CD4-positive, alpha-beta memory T cell (primary cell): ENCODE data around the gene SHLD1. TPM values are rescaled to one million over a fixed set of nuclear protein-coding genes. Genes with fewer than 3 reads are reported as not detected.
"Not testable (repeated sequence)": the region's sequence is repeated elsewhere in the genome, so short reads cannot be mapped to it uniquely, and the experiment has no call there.

Experiments used
- CTCF ChIA-PET: fragments of 350-600 bp; sonication (Branson Sonifier 250); formaldehyde crosslinking; loops from one replicate; lab custom pipeline; 2021; ENCODE audit warnings: inconsistent platforms; ENCODE audit not compliant: partially characterized antibody; lab: Charles Lee
- POLR2A ChIA-PET: fragments of 350-600 bp; sonication (Branson Sonifier 250); formaldehyde crosslinking; loops from one replicate; lab custom pipeline; 2021; ENCODE audit not compliant: partially characterized antibody; lab: Charles Lee
- DNase-seq, 5 donors: peaks; one replicate each; pipeline versions ENCODE4 v3.0.0 to v3.0.0-alpha.2; 2020 to 2022; ENCODE audit warnings: mixed read lengths in 1 of 5
- H3K27ac ChIP-seq: one replicate; pipeline ENCODE4 v1.7.0; 2013; ENCODE audit warnings: low read depth, low read length
- H3K27me3 ChIP-seq: 2 replicates; pipeline ENCODE4 v1.7.0; 2013; ENCODE audit warnings: mild to moderate bottlenecking, low read length, moderate library complexity; ENCODE audit not compliant: insufficient read depth
- H3K36me3 ChIP-seq: 2 replicates; pipeline ENCODE4 v1.7.0; 2013; ENCODE audit warnings: mild to moderate bottlenecking, low read length, moderate library complexity; ENCODE audit not compliant: insufficient read depth
- H3K4me1 ChIP-seq: 2 replicates; pipeline ENCODE4 v1.7.0; 2013; ENCODE audit warnings: mild to moderate bottlenecking, low read length, moderate library complexity; ENCODE audit not compliant: insufficient read depth
- H3K4me3 ChIP-seq, 2 donors: one replicate each; pipeline ENCODE4 v1.7.0; 2013; ENCODE audit warnings: low read length in 2 of 2, mild to moderate bottlenecking in 1 of 2
- H3K9me3 ChIP-seq, 2 donors: one replicate each; pipeline ENCODE4 v1.7.0; 2013; ENCODE audit warnings: low read length in 2 of 2, control low read depth in 1 of 2; ENCODE audit not compliant: control insufficient read depth in 1 of 2
- H3K27ac Mint-ChIP-seq, 7 donors: one replicate each; pipeline ENCODE4 v1.8.0; 2020 to 2021; ENCODE audit warnings: mixed read lengths in 7 of 7, mild to moderate bottlenecking in 6 of 7, inconsistent platforms in 3 of 7, moderate library complexity in 3 of 7
- H3K27me3 Mint-ChIP-seq, 2 donors: one replicate each; pipeline ENCODE4 v1.8.0; 2020 to 2021; ENCODE audit warnings: mixed read lengths in 2 of 2
- H3K36me3 Mint-ChIP-seq, 2 donors: one replicate each; pipeline ENCODE4 v1.8.0; 2020 to 2021; ENCODE audit warnings: mixed read lengths in 2 of 2, inconsistent platforms in 1 of 2, mild to moderate bottlenecking in 1 of 2
- H3K4me1 Mint-ChIP-seq, 4 donors: one replicate each; pipeline ENCODE4 v1.8.0; 2020 to 2021; ENCODE audit warnings: mixed read lengths in 4 of 4, mild to moderate bottlenecking in 1 of 4
- H3K4me3 Mint-ChIP-seq, 8 donors: one replicate each; pipeline ENCODE4 v1.8.0; 2020 to 2021; ENCODE audit warnings: mixed read lengths in 8 of 8, mild to moderate bottlenecking in 7 of 8, moderate library complexity in 6 of 8, inconsistent platforms in 3 of 8
- H3K9me3 Mint-ChIP-seq, 8 donors: one replicate each; pipeline ENCODE4 v1.8.0; 2020 to 2021; ENCODE audit warnings: mixed read lengths in 8 of 8, mild to moderate bottlenecking in 5 of 8, inconsistent platforms in 3 of 8, moderate library complexity in 1 of 8
- intact Hi-C: fragments of 100-400 bp; cut with micrococcal nuclease; formaldehyde crosslinking; loops from one replicate; pipeline ENCODE4 v1.15.1; 2023
- polyA plus RNA-seq, 2 donors: library from polyadenylated mRNA; unstranded; fragments of 300-500 nt; fragmentation: Illumina TruSeq; gene quantifications; one replicate each; pipeline ENCODE4 v1.2.3, GENCODE V29; 2021
- total RNA-seq, 2 experiments: library from RNA; stranded (reverse); gene quantifications; one replicate each; pipeline ENCODE4 v1.2.3, GENCODE V29; 2021

Gene SHLD1
- total and polyA plus RNA-seq, 4 experiments from 2014 or later: 13.6 to 22.0 (median 18.2) TPM

- Histone ChIP-seq H3K4me1 (no peaks in the 10 kb centered on the region), H3K27me3 (no peaks in the 10 kb centered on the region), H3K36me3 (peaks cover 3% of the 10 kb centered on the region), H3K4me3 (no peak overlapping the region), H3K9me3 (no peaks in the 10 kb centered on the region), H3K27ac (no peak overlapping the region)
- Mint-ChIP-seq H3K4me1 (peaks cover 0 to 8% (median 6%) of the 10 kb centered on the region in 4 donors), H3K27me3 (no peaks in the 10 kb centered on the region), H3K9me3 (no peaks in the 10 kb centered on the region), H3K36me3 (peaks cover 13 to 16% of the 10 kb centered on the region in 2 donors), H3K27ac (peak overlapping the region in 1 of 7 donors; percentile 37), H3K4me3 (no peak overlapping the region)
- intact Hi-C loops: no loop called here
- DNase-seq: no peak
- POLR2A ChIA-PET: no interaction called here
- CTCF ChIA-PET: interaction anchor here (1.5 to 3.4 kb wide), 2 partner anchors 9 to 268 kb away, joined by 3 to 10 read pairs; no protein-coding TSS in a partner anchor
These were observed 46.3 kb downstream of the SHLD1 start for GRCh38 chr20:5796331-5797040.

DNA sequence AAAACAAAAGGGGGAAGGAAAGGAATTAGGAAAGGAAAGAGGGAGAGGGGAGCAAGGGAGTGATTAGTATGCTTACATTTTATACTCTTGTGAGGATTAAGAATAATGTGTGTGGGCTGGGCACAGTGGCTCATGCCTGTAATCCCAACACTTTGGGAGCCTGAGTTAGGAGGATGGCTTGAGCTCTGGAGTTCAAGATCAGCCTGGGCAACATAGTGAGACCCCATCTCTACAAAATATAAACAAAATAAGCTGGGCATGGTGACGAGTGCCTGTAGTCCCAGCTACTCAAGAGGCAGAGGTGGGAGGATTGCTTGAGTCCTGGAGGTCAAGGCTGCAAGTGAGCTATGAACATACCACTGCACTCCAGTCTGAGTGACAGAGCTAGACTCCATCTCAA is 47.0 kb downstream of the SHLD1 start:
- peak overlapping the region in 1 of 7 donors; percentile 29 for H3K27ac Mint-ChIP-seq
- H3K27ac ChIP-seq: no peak overlapping the region
- H3K36me3 Mint-ChIP-seq: peaks cover 9 to 12% of the 10 kb centered on the region in 2 donors
- no peaks in the 10 kb centered on the region for H3K9me3 Mint-ChIP-seq
- H3K4me3 Mint-ChIP-seq: no peak overlapping the region
- H3K27me3 ChIP-seq: no peaks in the 10 kb centered on the region
- peaks cover 3 to 7% (median 7%) of the 10 kb centered on the region in 4 donors for H3K4me1 Mint-ChIP-seq
- DNase-seq: no peak
- CTCF ChIA-PET: interaction anchor here (1.5 to 3.4 kb wide), 2 partner anchors 9 to 268 kb away, joined by 3 to 10 read pairs; no protein-coding TSS in a partner anchor
- H3K9me3 ChIP-seq: no peaks in the 10 kb centered on the region
- POLR2A ChIA-PET: no interaction called here
- no peaks in the 10 kb centered on the region for H3K27me3 Mint-ChIP-seq
- peaks cover 6% of the 10 kb centered on the region for H3K36me3 ChIP-seq
- H3K4me3 ChIP-seq: no peak overlapping the region
- no peaks in the 10 kb centered on the region for H3K4me1 ChIP-seq
- intact Hi-C loops: no loop called here

GRCh38 chr20:5797843-5798462 is 47.8 kb downstream of the SHLD1 start:
- peaks cover 5 to 11% (median 9%) of the 10 kb centered on the region in 4 donors for H3K4me1 Mint-ChIP-seq
- H3K27me3 Mint-ChIP-seq: no peaks in the 10 kb centered on the region
- H3K9me3 Mint-ChIP-seq: no peaks in the 10 kb centered on the region
- H3K36me3 ChIP-seq: peaks cover 6% of the 10 kb centered on the region
- no peak overlapping the region for H3K4me3 Mint-ChIP-seq
- H3K4me3 ChIP-seq: no peak overlapping the region
- ChIA-PET POLR2A (no interaction called here), CTCF (interaction anchor here (3.4 kb wide), 1 partner anchor 10 kb away, joined by 10 read pairs; no protein-coding TSS in a partner anchor)
- H3K27ac ChIP-seq: no peak overlapping the region
- H3K36me3 Mint-ChIP-seq: peaks cover 14 to 17% of the 10 kb centered on the region in 2 donors
- no peak for DNase-seq
- H3K4me1 ChIP-seq: peaks cover under 1% of the 10 kb centered on the region
- no peak overlapping the region for H3K27ac Mint-ChIP-seq
- no peaks in the 10 kb centered on the region for H3K27me3 ChIP-seq
- intact Hi-C loops: no loop called here
- H3K9me3 ChIP-seq: no peaks in the 10 kb centered on the region

GRCh38 chr20:5803754-5804303 is 53.6 kb downstream of the SHLD1 start:
- not testable (repeated sequence) for H3K4me3 ChIP-seq, H3K9me3 Mint-ChIP-seq, H3K27ac ChIP-seq, H3K36me3 ChIP-seq, H3K9me3 ChIP-seq, DNase-seq, H3K27me3 Mint-ChIP-seq, H3K27me3 ChIP-seq
- intact Hi-C loops: loop anchor here (2.0 kb wide), 1 partner anchor 39 kb away; no protein-coding TSS in a partner anchor
- Mint-ChIP-seq H3K36me3 (peaks cover 16% of the 10 kb centered on the region in 2 donors), H3K4me1 (peaks cover 8 to 56% (median 26%) of the 10 kb centered on the region in 4 donors), H3K4me3 (peak overlapping the region in 3 of 8 donors; percentile 20 to 58 (median 30)), H3K27ac (peak overlapping the region in 6 of 7 donors; percentile 32 to 90 (median 86))
- H3K4me1 ChIP-seq: peaks cover 28% of the 10 kb centered on the region
- POLR2A ChIA-PET: interaction anchor here (1.0 kb wide), 1 partner anchor 32 kb away, joined by 6 read pairs; no protein-coding TSS in a partner anchor
- CTCF ChIA-PET: interaction anchor here (0.6 to 1.0 kb wide), 2 partner anchors 104 to 276 kb away, joined by 3 read pairs; no protein-coding TSS in a partner anchor

DNA sequence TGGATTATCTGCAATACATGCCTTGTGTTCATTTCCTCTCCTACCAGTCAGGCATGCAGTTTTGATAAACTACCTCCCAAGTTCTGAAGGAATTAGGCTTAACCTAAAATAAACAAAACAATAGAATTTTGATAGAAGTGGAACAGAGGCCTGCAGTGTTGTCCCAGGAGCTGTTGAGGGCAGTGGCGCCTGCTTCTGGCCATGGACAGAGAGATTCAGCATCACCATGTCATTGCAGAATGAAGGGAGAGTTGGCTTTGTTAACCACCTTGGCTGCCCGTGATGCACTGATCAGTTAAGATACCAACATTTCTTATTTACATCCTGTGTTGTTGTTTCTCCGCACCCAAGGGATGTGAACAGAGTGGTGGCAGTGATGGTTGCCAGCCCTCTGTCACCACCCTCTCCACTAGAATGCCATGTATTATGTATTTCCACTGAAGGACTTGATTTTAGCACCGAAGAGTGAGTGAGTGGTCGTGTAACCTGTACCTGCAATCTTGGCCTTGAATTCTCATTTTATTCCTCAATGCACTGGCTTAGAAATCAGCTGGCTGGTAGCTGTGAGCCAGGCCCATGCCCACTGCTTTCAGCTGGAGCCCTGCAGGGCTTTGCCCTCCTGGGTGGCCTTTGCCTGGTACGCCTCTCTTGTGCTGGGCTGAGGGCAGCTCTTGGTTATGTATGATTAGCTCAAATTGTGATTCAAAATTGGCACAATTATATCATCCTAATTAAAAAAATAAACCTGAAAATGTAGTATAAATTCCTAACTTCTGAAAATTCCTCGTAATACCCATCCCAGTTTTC is 56.5 kb downstream of the SHLD1 start:
- H3K4me1 ChIP-seq: peaks cover 28% of the 10 kb centered on the region
- ChIA-PET CTCF (no interaction called here), POLR2A (no interaction called here)
- H3K36me3 ChIP-seq: peaks cover under 1% of the 10 kb centered on the region
- H3K27ac ChIP-seq: no peak overlapping the region
- peaks cover 9 to 20% of the 10 kb centered on the region in 2 donors for H3K36me3 Mint-ChIP-seq
- peak overlapping the region in 2 of 8 donors; percentile 11 to 43 for H3K4me3 Mint-ChIP-seq
- H3K27me3 ChIP-seq: no peaks in the 10 kb centered on the region
- no peak overlapping the region for H3K4me3 ChIP-seq
- intact Hi-C loops: no loop called here
- H3K27me3 Mint-ChIP-seq: no peaks in the 10 kb centered on the region
- H3K4me1 Mint-ChIP-seq: peaks cover 10 to 56% (median 22%) of the 10 kb centered on the region in 4 donors
- peak in 1 of 5 donors; percentile 19 for DNase-seq
- H3K9me3 Mint-ChIP-seq: no peaks in the 10 kb centered on the region
- no peaks in the 10 kb centered on the region for H3K9me3 ChIP-seq
- H3K27ac Mint-ChIP-seq: peak overlapping the region in 5 of 7 donors; percentile 44 to 93 (median 74)

DNA sequence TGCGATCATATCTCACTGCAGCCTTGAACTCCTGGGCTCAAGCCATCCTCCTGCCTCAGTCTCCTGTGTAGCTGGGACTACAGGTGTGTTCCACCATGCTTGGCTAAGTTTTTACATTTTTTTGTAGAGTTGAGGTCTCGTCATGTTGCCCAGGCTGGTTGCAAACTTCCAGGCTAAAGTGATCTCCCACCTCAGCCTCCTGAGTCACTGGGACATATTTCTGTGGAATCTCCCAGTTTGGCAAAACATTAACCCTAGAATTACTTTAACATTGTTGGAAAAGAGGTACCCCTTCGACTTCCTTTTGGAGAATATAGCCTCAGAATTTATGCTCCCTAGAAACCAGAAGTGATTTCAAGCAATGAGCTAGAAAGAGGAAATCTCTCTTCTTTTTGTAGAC is 57.2 kb downstream of the SHLD1 start:
- peaks cover 28% of the 10 kb centered on the region for H3K4me1 ChIP-seq
- H3K36me3 ChIP-seq: no peaks in the 10 kb centered on the region
- POLR2A ChIA-PET: no interaction called here
- H3K4me3 Mint-ChIP-seq: peak overlapping the region in 1 of 8 donors; percentile 62
- H3K27ac ChIP-seq: no peak overlapping the region
- no peak for DNase-seq
- no peaks in the 10 kb centered on the region for H3K27me3 ChIP-seq
- peak overlapping the region in 3 of 7 donors; percentile 74 to 93 (median 86) for H3K27ac Mint-ChIP-seq
- H3K4me3 ChIP-seq: no peak overlapping the region
- no peaks in the 10 kb centered on the region for H3K9me3 Mint-ChIP-seq
- peaks cover 9 to 16% of the 10 kb centered on the region in 2 donors for H3K36me3 Mint-ChIP-seq
- intact Hi-C loops: no loop called here
- no peaks in the 10 kb centered on the region for H3K27me3 Mint-ChIP-seq
- no peaks in the 10 kb centered on the region for H3K9me3 ChIP-seq
- CTCF ChIA-PET: no interaction called here
- peaks cover 10 to 50% (median 20%) of the 10 kb centered on the region in 4 donors for H3K4me1 Mint-ChIP-seq
